GM19395 (cell line): ENCODE results near the gene HPSE.
A peak's percentile ranks its signal among the peaks of the same experiment; 100 is the strongest.

Source experiments
- ATAC-seq: cut with Tn5 transposase; IDR thresholded peaks from one replicate; pipeline ENCODE4 v1.9.1; 2021; ENCODE audit warnings: mild to moderate bottlenecking, moderate library complexity; ENCODE audit not compliant: unreplicated experiment

HPSE gene

GRCh38 chr4:83334425-83335241, at the start of gene HPSE:
Gene HPSE (minus strand): TSS chr4:83334848. CDS start chr4:83334782, 66 bp downstream.
- peak; percentile 95 for ATAC-seq

GRCh38 chr4:83382850-83383249, 48.2 kb upstream of the HPSE start:
- no peak for ATAC-seq

GRCh38 chr4:83381173-83381572, 46.5 kb upstream of the HPSE start:
- no peak for ATAC-seq

DNA sequence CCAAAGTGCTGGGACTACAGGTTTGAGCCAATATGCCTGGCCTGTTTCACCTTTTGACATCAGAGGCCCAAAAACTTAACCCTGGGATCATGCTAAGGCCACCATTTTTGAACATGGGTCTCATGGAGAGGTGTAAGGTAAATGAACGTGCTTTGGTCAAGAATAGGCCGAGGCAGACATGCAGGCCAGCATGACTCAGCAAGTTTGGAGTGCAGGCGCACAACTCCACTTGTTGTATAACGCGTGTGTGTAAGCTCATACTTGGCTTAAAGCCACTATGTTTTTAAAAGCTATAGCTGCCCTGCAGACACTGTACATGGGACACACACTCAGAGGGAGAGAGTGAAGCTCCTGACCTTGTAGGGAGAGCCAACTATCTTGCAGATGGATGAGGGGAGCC, 43.8 kb upstream of the HPSE start:
- ATAC-seq = no peak

GRCh38 chr4:83372931-83373330, 38.3 kb upstream of the HPSE start:
- no peak for ATAC-seq

DNA sequence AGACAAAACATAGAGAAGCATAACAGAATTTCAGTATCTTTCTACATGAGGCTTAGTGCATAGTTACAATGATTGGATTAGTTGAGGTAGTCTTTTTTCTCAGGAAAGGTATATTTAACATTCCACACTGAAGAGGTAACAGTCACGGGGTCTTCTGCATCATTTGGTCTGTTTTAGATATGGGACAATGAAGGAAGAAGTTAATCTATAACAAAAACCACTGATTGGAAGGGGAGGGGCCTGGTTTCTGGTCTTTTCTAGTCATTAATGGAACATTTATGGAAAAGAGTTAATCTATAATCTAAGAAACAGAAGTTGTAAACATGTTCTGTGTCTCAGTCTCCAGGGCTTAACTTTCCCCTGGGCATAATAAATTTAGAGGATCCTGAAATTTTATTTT, 37.3 kb upstream of the HPSE start:
- ATAC-seq = no peak

DNA sequence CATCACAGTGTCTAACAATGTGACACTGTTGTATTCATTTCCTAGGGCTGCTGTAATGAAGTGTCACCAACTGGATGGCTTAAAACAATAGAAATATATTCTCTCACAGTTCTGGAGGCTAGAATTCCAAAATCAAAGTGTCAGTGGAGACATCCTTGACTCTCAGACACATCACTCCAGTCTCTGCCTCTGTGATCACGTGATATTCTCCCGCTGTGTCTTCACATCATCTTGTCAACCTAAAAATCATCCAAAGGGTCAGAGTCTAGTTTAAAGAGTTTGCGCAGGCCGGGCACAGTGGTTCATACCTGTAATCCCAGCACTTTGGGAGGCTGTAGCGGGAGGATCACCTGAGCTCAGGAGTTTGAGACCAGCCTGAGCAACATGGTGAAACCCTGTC, 36.6 kb upstream of the HPSE start:
- no peak for ATAC-seq

GRCh38 chr4:83370640-83370906, 35.9 kb upstream of the HPSE start:
- ATAC-seq = no peak

GRCh38 chr4:83369831-83370639, 35.4 kb upstream of the HPSE start:
- ATAC-seq = no peak

DNA sequence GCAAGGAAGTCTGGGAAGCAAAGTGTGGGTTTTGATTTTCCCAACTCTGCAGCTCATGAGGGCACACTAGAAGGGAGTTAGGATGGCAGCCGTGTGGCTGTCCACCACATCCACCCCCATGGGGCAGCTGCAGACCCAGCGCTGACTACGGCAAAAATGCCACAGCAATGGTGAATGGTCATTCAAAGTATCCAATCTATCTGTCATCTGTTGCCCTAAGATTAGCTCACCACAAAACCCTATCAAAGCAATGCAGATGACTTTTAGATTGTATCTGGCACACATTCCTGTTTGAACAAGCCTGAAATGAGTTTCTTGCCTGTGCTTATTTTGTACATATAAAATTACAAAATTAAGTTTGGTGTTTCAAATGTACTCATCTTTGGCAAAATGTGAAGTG, 29.7 kb upstream of the HPSE start:
- no peak for ATAC-seq

- ATAC-seq = peak; percentile 46
Observed at GRCh38 chr4:83362492-83363329, 28.1 kb upstream of the HPSE start.

DNA sequence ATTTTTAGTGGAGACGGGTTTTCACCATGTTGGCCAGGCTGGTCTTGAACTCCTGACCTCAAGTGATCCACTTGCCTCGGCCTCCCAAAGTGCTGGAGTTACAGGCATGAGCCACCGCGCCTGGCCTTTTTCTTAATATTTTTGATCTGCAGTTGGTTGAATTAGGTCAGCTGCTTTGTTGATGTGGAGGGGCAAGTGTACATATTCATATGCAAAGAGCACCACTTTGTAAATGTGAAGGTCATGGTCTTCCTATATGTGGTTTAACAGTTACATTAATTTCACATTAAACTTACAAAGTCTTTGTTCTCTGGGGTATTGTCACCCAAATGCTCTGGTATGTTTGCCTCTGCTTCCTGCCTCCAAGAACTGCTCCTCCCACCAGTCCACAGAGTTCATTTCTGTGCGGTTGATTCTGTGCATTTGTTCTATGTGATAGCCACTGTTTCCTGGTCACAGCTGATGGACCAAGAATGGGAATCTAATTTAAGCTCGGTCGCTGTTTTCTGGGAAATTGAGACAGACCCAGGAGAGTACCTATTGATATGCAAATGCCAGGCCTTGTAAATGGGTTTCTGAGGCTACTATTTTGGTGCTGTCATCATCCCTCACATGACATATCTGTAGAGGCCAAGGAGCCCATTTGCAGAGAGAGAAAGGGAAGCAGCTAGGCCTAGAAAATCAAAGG, 26.9 kb upstream of the HPSE start:
- no peak for ATAC-seq

- no peak for ATAC-seq
Observed at GRCh38 chr4:83360018-83360417, 25.4 kb upstream of the HPSE start.

DNA sequence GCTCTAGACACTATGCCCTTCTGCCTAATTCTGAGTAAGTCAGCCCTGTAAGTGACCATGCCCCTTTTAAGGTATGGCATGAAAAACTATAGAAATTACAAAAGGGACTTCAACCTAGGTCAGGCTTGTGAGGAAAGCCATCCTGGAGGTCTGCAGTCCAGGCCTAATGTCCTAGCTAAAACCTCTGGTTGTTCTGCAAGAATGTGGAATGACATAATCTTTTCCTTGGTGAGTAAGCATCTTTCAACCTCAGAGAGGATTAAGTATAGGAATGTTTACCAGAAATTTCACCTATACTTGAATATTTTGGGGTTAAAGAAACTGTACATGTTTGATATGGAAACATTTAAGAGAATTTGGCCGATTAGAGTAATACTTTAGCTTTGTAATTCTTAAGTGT, 23.8 kb upstream of the HPSE start:
- no peak for ATAC-seq

DNA sequence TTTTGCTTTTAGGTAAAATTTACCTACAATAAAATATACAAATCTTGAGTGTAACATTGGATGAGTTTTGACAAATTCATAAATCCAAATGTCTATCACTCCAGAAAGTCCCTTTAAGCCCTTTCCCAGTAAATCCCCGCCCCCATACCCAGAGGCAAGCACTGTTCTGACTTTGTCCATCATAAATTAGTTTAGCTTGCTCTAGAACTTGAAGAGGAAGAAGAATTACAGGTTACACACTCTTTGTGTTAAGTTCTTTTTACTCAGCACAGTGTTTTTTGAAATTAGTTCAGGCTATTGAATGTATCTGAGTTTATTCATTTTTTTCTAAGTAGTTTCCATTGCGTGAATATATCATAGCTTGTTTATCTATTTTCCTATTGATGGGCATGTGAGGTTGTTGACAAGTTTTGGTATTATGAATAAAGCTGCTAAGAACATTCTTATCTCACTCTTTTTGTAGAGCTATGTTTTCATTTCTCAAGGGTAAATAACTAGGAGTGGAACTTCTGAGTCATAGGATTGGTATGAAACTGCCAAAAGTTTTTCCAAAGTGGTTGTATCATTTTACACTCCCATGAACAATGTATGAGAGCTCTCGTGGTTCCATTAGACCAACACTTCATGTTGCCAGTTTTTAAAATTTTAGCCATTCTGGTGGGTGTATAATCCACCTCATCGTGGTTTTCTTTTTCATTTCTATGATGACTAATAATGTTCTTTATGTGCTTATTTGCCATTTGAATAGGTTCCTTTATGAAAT, 22.4 kb upstream of the HPSE start:
- peak; percentile 72 for ATAC-seq

GRCh38 chr4:83353516-83353915, 18.9 kb upstream of the HPSE start:
- ATAC-seq = no peak

DNA sequence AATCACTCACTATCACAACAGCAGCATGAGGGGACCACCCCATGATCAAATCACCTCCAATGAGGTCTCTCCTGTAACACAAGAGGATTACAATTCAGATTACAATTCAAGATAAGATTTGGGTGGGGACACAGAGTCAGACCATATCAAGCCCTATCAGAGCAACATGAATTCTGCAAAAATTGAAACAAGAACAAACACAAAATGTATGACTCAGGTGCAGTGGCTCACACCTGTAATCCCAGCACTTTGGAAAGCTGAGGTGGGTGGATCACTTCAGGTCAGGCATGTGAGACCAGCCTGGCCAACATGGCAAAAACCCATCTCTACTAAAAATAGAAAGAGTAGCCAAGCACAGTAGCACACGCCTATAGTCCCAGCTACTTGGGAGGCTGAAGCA, 13.4 kb upstream of the HPSE start:
- ATAC-seq = no peak

DNA sequence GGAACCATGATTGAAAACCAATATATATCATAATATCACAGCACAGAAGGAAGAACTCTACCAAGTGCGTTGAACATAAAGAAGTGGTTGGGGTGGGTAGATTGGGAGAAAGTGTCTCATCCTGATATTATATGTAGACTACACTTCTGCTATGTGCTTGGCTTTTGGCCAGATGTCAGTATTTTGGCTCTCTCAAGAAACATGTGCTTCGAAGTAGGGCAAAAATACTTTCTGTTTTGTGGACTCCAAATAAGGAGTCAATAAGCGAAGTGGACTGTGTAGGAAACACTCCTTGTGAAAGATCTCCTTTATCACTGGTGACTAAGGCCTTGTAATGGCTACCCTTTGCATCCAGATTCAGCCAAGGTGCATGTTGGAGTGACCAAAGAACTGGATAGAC, 7.8 kb upstream of the HPSE start:
- no peak for ATAC-seq

DNA sequence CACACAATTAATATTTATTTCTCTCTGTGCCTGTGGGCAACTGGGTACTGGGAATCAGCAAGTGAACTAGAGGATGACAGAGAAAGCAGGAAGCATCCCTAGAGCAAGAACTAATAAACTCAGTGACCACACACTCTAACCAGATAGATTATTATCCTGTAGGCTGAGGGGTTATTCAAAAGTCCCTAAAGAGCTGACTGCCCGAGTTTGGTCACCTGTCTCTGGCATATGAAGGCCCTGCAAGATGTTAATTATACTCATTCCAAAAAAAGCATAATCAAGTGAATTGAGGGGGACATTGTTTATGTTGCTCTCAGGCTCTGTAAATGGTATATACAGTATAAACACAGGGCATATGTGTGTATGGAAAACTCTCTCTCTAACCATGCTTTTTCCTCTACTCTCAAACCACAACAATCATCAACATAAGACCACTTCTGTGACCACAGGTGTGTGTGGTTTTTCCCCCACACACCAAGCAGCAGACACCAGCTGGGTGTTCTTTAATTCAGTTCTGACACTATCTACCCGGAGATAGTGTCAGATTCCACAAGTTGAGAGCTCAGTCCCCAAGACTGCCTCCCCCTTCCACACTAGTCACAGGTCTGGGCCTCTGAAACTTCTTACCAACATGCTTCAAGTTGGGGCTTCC, 6.2 kb upstream of the HPSE start:
- ATAC-seq = peak; percentile 83

GRCh38 chr4:83339573-83339972, 4.9 kb upstream of the HPSE start:
- ATAC-seq = no peak
